ENCODE results near the gene SH3D21.

Gene SH3D21

GRCh38 chr1:36306210-36306901 is at the start of gene SH3D21:
Gene SH3D21 (plus strand): TSS chr1:36306368. CDS start chr1:36306421, 53 bp downstream.
- no peak for DNase-seq (ENCODE audit: low read depth in 2 of 2)

GRCh38 chr1:36256558-36257374 is 49.4 kb upstream of the SH3D21 start:
- no peak for DNase-seq (ENCODE audit: low read depth in 2 of 2)

GRCh38 chr1:36257375-36257767 is 48.8 kb upstream of the SH3D21 start:
- no peak for DNase-seq (ENCODE audit: low read depth in 2 of 2)

GRCh38 chr1:36258960-36259344 is 47.2 kb upstream of the SH3D21 start:
- no peak for DNase-seq (ENCODE audit: low read depth in 2 of 2)

- DNase-seq (ENCODE audit: low read depth in 2 of 2) = no peak
Measured at GRCh38 chr1:36268981-36269380, 37.2 kb upstream of the SH3D21 start.

GRCh38 chr1:36269408-36269838 is 36.7 kb upstream of the SH3D21 start:
- no peak for DNase-seq (ENCODE audit: low read depth in 2 of 2)

- no peak for DNase-seq (ENCODE audit: low read depth in 2 of 2)
Measured at GRCh38 chr1:36273024-36273423, 33.1 kb upstream of the SH3D21 start.

- DNase-seq (ENCODE audit: low read depth in 2 of 2) = no peak
Measured at GRCh38 chr1:36274201-36274600, 32.0 kb upstream of the SH3D21 start.

- DNase-seq (ENCODE audit: low read depth in 2 of 2) = no peak
Measured at GRCh38 chr1:36276688-36277087, 29.5 kb upstream of the SH3D21 start.

- DNase-seq (ENCODE audit: low read depth in 2 of 2) = no peak
Measured at GRCh38 chr1:36279110-36279788, 26.9 kb upstream of the SH3D21 start.

GRCh38 chr1:36279789-36280296 is 26.3 kb upstream of the SH3D21 start:
- no peak for DNase-seq (ENCODE audit: low read depth in 2 of 2)

GRCh38 chr1:36284061-36284460 is 22.1 kb upstream of the SH3D21 start:
- no peak for DNase-seq (ENCODE audit: low read depth in 2 of 2)

GRCh38 chr1:36284517-36284916 is 21.7 kb upstream of the SH3D21 start:
- DNase-seq (ENCODE audit: low read depth in 2 of 2) = no peak

GRCh38 chr1:36285443-36286101 is 20.6 kb upstream of the SH3D21 start:
- DNase-seq (ENCODE audit: low read depth in 2 of 2) = peak; percentile 33 to 44

- DNase-seq (ENCODE audit: low read depth in 2 of 2) = no peak
Measured at GRCh38 chr1:36286802-36287201, 19.4 kb upstream of the SH3D21 start.

GRCh38 chr1:36287595-36287994 is 18.6 kb upstream of the SH3D21 start:
- no peak for DNase-seq (ENCODE audit: low read depth in 2 of 2)

GRCh38 chr1:36295390-36295789 is 10.8 kb upstream of the SH3D21 start:
- DNase-seq (ENCODE audit: low read depth in 2 of 2) = no peak

GRCh38 chr1:36297062-36297461 is 9.1 kb upstream of the SH3D21 start:
- no peak for DNase-seq (ENCODE audit: low read depth in 2 of 2)

- DNase-seq (ENCODE audit: low read depth in 2 of 2) = no peak
Measured at GRCh38 chr1:36298640-36299039, 7.5 kb upstream of the SH3D21 start.

- no peak for DNase-seq (ENCODE audit: low read depth in 2 of 2)
Measured at GRCh38 chr1:36300526-36300925, 5.6 kb upstream of the SH3D21 start.

- DNase-seq (ENCODE audit: low read depth in 2 of 2) = no peak
Measured at GRCh38 chr1:36301220-36301619, 4.9 kb upstream of the SH3D21 start.

GRCh38 chr1:36303244-36303643 is 2.9 kb upstream of the SH3D21 start:
- DNase-seq (ENCODE audit: low read depth in 2 of 2) = no peak

Measured in stimulated activated CD4-positive, alpha-beta T cell treated with anti-CD3 and anti-CD28 coated beads, Interleukin-4, amount 100 ng/mL, for 48 hours (primary cell).